Fibroblast of mammary gland (primary cell): ENCODE results near the gene RFC5.

ENCODE experiments used
- DNase-seq: peaks from one replicate; pipeline ENCODE4 v3.0.0-alpha.2; 2010; ENCODE audit warnings: low read depth
- H3K4me3 ChIP-seq: 2 replicates; pipeline ENCODE4 v1.5.1; 2011; ENCODE audit warnings: low read depth, mild to moderate bottlenecking, low read length, moderate library complexity; ENCODE audit not compliant: control insufficient read depth
- TF ChIP-seq, protein P1 (sequence below): conservative IDR thresholded peaks from 2 replicates; pipeline ENCODE4 v1.5.1; 2011; ENCODE audit warnings: low read depth, low read length, inconsistent platforms; ENCODE audit not compliant: control insufficient read depth, insufficient read depth

The RFC5 gene

DNA sequence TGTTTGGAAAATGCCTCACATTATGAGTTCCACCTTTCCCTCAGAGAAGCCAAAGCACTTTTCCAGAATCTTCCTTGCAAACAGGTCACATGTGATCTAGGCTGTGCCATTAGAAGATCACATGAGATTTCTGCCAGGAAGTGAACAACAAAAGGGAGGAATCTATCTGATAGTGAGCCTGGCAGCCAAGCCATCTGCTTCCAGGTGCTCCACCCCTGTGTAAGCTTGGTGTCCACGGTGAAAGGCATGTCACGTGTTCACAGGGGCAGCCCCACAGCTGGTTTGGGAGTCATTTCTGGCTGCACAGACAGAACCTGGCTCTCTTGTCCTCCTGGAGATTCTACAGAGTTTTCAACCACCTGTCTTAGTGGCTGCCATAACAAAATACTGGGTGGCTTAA, 44.2 kb upstream of the RFC5 start:
- TF ChIP-seq, protein P1, sequence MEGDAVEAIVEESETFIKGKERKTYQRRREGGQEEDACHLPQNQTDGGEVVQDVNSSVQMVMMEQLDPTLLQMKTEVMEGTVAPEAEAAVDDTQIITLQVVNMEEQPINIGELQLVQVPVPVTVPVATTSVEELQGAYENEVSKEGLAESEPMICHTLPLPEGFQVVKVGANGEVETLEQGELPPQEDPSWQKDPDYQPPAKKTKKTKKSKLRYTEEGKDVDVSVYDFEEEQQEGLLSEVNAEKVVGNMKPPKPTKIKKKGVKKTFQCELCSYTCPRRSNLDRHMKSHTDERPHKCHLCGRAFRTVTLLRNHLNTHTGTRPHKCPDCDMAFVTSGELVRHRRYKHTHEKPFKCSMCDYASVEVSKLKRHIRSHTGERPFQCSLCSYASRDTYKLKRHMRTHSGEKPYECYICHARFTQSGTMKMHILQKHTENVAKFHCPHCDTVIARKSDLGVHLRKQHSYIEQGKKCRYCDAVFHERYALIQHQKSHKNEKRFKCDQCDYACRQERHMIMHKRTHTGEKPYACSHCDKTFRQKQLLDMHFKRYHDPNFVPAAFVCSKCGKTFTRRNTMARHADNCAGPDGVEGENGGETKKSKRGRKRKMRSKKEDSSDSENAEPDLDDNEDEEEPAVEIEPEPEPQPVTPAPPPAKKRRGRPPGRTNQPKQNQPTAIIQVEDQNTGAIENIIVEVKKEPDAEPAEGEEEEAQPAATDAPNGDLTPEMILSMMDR: no peak
- no peak overlapping the region for H3K4me3 ChIP-seq
- DNase-seq: no peak

DNA sequence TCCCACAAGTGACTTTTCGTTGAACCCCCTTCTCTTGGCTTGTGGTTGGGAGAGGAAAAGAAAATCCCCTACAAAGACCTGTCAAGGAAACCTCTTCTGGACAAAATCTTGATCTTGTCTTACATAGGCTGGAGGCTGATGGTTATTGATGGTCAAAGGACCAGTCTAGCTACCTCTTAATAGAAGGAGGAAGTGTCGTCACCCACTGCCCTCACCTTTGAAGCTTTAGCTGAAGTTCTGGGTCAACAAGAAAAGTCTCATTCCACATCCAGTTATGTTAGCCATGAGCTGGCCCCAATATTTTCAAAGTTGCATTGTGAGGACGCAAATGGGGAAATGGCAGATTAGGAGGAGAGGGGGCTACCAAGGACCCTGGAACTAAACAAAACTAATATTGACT, 41.5 kb upstream of the RFC5 start:
- DNase-seq: no peak
- TF ChIP-seq, protein P1: no peak
- H3K4me3 ChIP-seq: no peak overlapping the region

DNA sequence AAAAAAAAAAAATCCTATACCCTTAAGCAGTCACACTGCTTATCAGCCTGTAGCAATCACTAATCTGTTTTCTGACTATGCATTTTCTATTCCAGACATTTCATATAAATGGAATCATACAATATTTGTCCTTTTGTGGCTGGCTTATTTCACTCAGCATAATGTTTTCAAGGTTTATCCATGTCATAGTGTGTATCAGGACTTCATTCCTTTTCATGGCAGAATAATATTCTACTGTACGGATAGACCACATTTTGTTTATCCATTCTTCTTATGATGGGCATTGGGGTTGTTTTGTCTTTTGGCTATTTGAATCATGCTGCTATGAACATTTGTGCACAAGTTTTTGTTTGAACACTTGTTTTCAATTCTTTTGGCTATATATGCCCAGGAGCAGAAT, 39.1 kb upstream of the RFC5 start:
- no peak for DNase-seq
- no peak overlapping the region for H3K4me3 ChIP-seq
- TF ChIP-seq, protein P1: no peak

DNA sequence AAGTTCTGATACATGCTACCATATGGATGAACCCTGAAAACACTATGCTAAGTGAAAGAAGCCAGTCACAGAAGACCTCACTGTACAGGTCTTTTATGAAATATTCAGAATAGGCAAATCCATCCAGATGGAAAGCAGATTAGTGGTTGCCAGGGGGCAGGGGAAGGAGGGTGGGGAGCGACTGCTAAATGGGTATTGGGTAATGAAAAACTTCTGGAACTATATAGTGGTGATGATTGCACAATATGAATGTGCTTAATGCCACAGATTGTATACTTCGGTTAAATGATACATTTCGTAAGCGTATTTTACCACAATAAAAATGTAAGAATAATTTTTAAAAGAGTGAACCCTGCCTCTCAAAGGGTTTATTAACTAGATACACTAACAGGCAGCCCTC, 35.9 kb upstream of the RFC5 start:
- no peak overlapping the region for H3K4me3 ChIP-seq
- TF ChIP-seq, protein P1: no peak
- peak; percentile 49 for DNase-seq

DNA sequence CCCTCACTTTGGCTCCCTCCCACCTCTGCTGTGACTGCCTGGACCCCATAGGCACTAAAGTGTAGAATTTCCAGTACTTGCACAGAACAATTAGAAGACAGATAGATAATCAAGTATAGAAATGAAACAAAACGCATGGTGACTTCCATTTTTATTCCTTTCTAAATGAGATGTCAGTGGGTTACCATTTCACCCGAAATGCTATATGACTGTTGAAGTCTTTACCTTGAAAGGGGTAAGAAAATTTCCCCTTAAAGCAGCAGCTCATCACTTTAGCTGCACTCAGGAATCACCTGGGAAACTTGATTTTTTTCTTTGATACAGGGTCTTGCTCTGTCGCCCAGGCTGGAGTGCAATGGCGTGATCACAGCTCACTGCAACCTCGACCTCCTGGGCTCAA, 35.2 kb upstream of the RFC5 start:
- no peak overlapping the region for H3K4me3 ChIP-seq
- DNase-seq: no peak
- TF ChIP-seq, protein P1: no peak

DNA sequence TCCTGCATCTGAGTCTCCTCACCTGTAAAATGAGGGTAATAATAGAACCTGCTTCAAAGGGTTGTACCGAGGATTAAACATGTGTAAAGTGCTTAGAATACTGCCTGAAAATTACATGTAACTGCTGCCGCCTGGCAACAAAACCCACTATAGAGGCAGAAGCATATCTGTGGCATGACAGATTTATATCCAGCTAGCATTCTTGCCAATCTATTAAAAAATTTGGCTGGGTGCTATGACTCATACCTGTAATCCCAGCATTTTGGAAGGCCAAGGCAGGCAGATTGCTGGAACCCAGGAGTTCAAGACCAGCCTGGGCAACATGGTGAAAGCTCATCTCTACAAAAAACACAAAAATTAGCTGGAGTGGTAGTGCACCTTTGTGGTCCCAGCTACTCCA, 31.3 kb upstream of the RFC5 start:
- H3K4me3 ChIP-seq: no peak overlapping the region
- TF ChIP-seq, protein P1: no peak
- no peak for DNase-seq

DNA sequence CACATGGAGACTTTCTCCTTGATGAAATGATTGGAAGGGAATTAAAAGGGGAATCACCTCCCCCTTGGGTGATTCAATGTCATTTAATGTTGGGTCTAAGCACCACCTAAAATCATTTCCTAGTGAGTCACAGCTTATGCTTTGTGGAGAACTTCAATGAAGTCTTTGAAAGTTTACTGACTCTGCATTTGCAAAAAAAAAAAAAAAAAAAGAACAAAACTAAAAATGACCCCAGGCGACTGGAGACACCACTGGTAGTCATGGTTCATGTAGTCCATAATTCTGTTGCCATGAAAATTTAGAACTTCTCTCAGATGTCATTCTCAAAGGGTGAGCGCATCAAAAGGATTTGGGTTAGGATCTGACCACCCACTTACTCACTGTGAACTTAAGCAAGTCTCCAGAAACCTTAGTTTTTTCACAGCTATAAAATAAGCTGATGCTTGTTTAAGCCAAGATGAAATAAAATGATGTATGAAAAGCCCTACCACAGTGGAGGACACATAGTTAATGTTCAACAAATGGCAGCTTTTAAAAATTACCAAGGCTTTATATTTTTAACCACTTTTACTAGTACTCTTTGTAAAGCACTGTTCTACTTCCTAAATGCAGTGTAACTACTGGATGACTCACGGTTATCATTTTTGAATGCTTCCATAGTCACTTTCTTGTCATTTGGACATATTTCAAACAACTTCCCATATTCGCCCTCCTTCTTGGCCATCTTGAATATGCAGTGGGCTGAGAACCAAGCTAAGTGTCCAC, 29.6 kb upstream of the RFC5 start:
- TF ChIP-seq, protein P1: no peak
- DNase-seq: peak; percentile 86
- no peak overlapping the region for H3K4me3 ChIP-seq
